Ishikawa (cell line): ENCODE measurements around the gene TBC1D19.

Experiments
- EGR1 ChIP-seq: IDR thresholded peaks from 2 replicates; pipeline ENCODE4 v1.6.1; 2012
- MAX ChIP-seq: IDR thresholded peaks from 2 replicates; pipeline ENCODE4 v1.6.1; 2012

- TF ChIP-seq EGR1 (no peak), MAX (0 out of 2 replicates have a peak, but pooled peaks have one; percentile 32)
These were observed 9.3 kb upstream of the TBC1D19 start for GRCh38 chr4:26574563-26574962.
